Neural cell (in vitro differentiated cells): ENCODE results near the gene LDLRAD4. TPM values are rescaled to one million over a fixed set of nuclear protein-coding genes. Genes with fewer than 3 reads are reported as not detected.

Experiments
- H2AFZ ChIP-seq: fragments of 200-600, 300-800 bp; sonication (generic), shearing (Covaris generic); 2 replicates; pipeline ENCODE4 v1.6.0; 2014; ENCODE audit warnings: low read depth, mild to moderate bottlenecking, antibody characterized with exemption, low read length, moderate library complexity
- H3F3A ChIP-seq: fragments of 200-600 bp; shearing (Covaris generic); 2 replicates; pipeline ENCODE4 v1.6.1; 2016; ENCODE audit warnings: mild to moderate bottlenecking, moderate library complexity, mixed read lengths, antibody characterized with exemption, low read length; ENCODE audit not compliant: insufficient read depth, poor library complexity, severe bottlenecking
- H3K27ac ChIP-seq: fragments of 200-600, 300-800 bp; sonication (generic), shearing (Covaris generic); 2 replicates; pipeline ENCODE4 v1.5.1; 2014; ENCODE audit warnings: mild to moderate bottlenecking, low read length, moderate library complexity
- H3K27me3 ChIP-seq: fragments of 300-800, 200-600 bp; sonication (generic), shearing (Covaris generic); 2 replicates; pipeline ENCODE4 v1.6.0; 2014; ENCODE audit warnings: mild to moderate bottlenecking, low read depth, low read length, moderate library complexity; ENCODE audit not compliant: insufficient read depth
- H3K36me3 ChIP-seq: fragments of 300-800, 200-600 bp; sonication (generic), shearing (Covaris generic); 2 replicates; pipeline ENCODE4 v1.5.1; 2014; ENCODE audit warnings: mild to moderate bottlenecking, antibody characterized with exemption, low read length, moderate library complexity; ENCODE audit not compliant: insufficient read depth
- H3K4me2 ChIP-seq: fragments of 300-800, 200-600 bp; sonication (generic), shearing (Covaris generic); 2 replicates; pipeline ENCODE4 v1.6.0; 2014; ENCODE audit warnings: mild to moderate bottlenecking, low read length
- H3K4me3 ChIP-seq: fragments of 300-800, 200-600 bp; sonication (generic), shearing (Covaris generic); 2 replicates; pipeline ENCODE4 v1.5.1; 2014; ENCODE audit warnings: mild to moderate bottlenecking, low read length, moderate library complexity
- H3K79me2 ChIP-seq: fragments of 200-600 bp; shearing (Covaris generic); replicated peaks from 2 replicates; pipeline ENCODE4 v1.6.0; 2014; ENCODE audit warnings: mild to moderate bottlenecking, low read length, moderate library complexity; ENCODE audit not compliant: insufficient read depth
- H3K9ac ChIP-seq: fragments of 300-800, 200-600 bp; sonication (generic), shearing (Covaris generic); 2 replicates; pipeline ENCODE4 v1.6.1; 2016; ENCODE audit warnings: mild to moderate bottlenecking, low read length, mixed read lengths
- H3K9me2 ChIP-seq: fragments of 200-600 bp; shearing (Covaris generic); 2 replicates; pipeline ENCODE4 v1.6.1; 2016; ENCODE audit warnings: mild to moderate bottlenecking, low read length, mixed read lengths; ENCODE audit not compliant: insufficient read depth
- H3K9me3 ChIP-seq: fragments of 200-600, 300-800 bp; sonication (generic), shearing (Covaris generic); 2 replicates; pipeline ENCODE4 v1.6.1; 2016; ENCODE audit warnings: mild to moderate bottlenecking, mixed run types, low read length, moderate library complexity, mixed read lengths
- H4K20me1 ChIP-seq: fragments of 200-600 bp; shearing (Covaris generic); 2 replicates; pipeline ENCODE4 v1.6.1; 2016; ENCODE audit warnings: mild to moderate bottlenecking, mixed run types; ENCODE audit not compliant: insufficient read depth
- EP300 ChIP-seq: fragments of 450-650 bp; conservative IDR thresholded peaks from 2 replicates; pipeline ENCODE4 v1.6.1; 2014; ENCODE audit warnings: antibody characterized with exemption, mild to moderate bottlenecking, moderate library complexity; ENCODE audit not compliant: poor library complexity, severe bottlenecking
- EZH2 ChIP-seq: fragments of 200-600, 300-800 bp; shearing (Covaris generic), sonication (generic); IDR thresholded peaks from 2 replicates; pipeline ENCODE4 v1.6.1; 2014; ENCODE audit warnings: antibody characterized with exemption, low read length, borderline replicate concordance, mild to moderate bottlenecking; ENCODE audit not compliant: insufficient read depth, poor library complexity, severe bottlenecking
- MXI1 ChIP-seq: fragments of 450-650 bp; conservative IDR thresholded peaks from 2 replicates; pipeline ENCODE4 v1.6.1; 2014; ENCODE audit warnings: antibody characterized with exemption, mild to moderate bottlenecking; ENCODE audit not compliant: poor library complexity, severe bottlenecking
- POLR2AphosphoS5 ChIP-seq: IDR thresholded peaks from 2 replicates; pipeline ENCODE4 v1.6.1; 2012
- RAD21 ChIP-seq: fragments of 450-650 bp; conservative IDR thresholded peaks from 2 replicates; pipeline ENCODE4 v1.6.1; 2014; ENCODE audit warnings: antibody characterized with exemption, mild to moderate bottlenecking, moderate library complexity
- SMC3 ChIP-seq: fragments of 450-650 bp; conservative IDR thresholded peaks from 2 replicates; pipeline ENCODE4 v1.6.1; 2014; ENCODE audit warnings: antibody characterized with exemption, mild to moderate bottlenecking, moderate library complexity; ENCODE audit not compliant: poor library complexity
- polyA plus RNA-seq: library from polyadenylated mRNA; depleted of rRNA; stranded (reverse); fragments of >200 nt; gene quantifications from 2 replicates; pipeline ENCODE4 v1.2.3, GENCODE V29; 2014
- TF ChIP-seq, protein P1 (sequence below): fragments of 450-650 bp; IDR thresholded peaks from 2 replicates; pipeline ENCODE4 v1.5.1; 2014; ENCODE audit warnings: antibody characterized with exemption, mild to moderate bottlenecking, moderate library complexity; ENCODE audit not compliant: poor library complexity, severe bottlenecking
- TF ChIP-seq, protein P2 (sequence below): IDR thresholded peaks from 2 replicates; pipeline ENCODE4 v1.6.1; 2012; ENCODE audit warnings: borderline replicate concordance

The LDLRAD4 gene
- polyA plus RNA-seq, 1 donor from 2014 or later: 3.7 TPM

DNA sequence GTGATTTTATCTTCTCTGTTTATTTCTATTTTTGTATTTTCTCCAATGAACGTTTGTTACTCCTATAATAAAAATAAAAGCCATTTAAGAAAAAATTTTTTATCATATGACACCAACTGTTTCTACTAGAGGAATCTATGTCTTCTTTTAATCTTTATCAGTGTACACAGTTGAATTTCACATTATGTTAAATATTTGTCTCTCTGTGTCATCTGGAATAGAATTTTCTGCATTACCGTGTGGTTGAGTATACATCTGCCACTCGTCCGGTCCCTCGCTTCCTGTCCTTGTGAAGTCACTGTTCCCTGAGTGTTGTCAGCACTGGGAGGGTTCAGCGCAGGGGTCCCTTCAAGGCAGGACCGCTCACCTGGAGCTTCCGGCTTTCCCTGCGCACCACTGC, 99.2 kb downstream of the LDLRAD4 start:
- Histone ChIP-seq H3K4me2 (no peak overlapping the region), H4K20me1 (no peaks in the 10 kb centered on the region), H3K27ac (no peak overlapping the region), H3K9ac (no peak overlapping the region), H3K4me3 (no peak overlapping the region), H3K9me2 (no peaks in the 10 kb centered on the region), H2AFZ (no peak overlapping the region), H3K79me2 (no peaks in the 10 kb centered on the region), H3K27me3 (no peaks in the 10 kb centered on the region), H3K9me3 (peaks cover 15% of the 10 kb centered on the region), H3F3A (no peaks in the 10 kb centered on the region), H3K36me3 (no peaks in the 10 kb centered on the region)
- no peak for TF ChIP-seq MXI1
- TF ChIP-seq RAD21: no peak
- TF ChIP-seq EZH2: no peak
- TF ChIP-seq, protein P1, sequence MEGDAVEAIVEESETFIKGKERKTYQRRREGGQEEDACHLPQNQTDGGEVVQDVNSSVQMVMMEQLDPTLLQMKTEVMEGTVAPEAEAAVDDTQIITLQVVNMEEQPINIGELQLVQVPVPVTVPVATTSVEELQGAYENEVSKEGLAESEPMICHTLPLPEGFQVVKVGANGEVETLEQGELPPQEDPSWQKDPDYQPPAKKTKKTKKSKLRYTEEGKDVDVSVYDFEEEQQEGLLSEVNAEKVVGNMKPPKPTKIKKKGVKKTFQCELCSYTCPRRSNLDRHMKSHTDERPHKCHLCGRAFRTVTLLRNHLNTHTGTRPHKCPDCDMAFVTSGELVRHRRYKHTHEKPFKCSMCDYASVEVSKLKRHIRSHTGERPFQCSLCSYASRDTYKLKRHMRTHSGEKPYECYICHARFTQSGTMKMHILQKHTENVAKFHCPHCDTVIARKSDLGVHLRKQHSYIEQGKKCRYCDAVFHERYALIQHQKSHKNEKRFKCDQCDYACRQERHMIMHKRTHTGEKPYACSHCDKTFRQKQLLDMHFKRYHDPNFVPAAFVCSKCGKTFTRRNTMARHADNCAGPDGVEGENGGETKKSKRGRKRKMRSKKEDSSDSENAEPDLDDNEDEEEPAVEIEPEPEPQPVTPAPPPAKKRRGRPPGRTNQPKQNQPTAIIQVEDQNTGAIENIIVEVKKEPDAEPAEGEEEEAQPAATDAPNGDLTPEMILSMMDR: no peak
- TF ChIP-seq, protein P2, sequence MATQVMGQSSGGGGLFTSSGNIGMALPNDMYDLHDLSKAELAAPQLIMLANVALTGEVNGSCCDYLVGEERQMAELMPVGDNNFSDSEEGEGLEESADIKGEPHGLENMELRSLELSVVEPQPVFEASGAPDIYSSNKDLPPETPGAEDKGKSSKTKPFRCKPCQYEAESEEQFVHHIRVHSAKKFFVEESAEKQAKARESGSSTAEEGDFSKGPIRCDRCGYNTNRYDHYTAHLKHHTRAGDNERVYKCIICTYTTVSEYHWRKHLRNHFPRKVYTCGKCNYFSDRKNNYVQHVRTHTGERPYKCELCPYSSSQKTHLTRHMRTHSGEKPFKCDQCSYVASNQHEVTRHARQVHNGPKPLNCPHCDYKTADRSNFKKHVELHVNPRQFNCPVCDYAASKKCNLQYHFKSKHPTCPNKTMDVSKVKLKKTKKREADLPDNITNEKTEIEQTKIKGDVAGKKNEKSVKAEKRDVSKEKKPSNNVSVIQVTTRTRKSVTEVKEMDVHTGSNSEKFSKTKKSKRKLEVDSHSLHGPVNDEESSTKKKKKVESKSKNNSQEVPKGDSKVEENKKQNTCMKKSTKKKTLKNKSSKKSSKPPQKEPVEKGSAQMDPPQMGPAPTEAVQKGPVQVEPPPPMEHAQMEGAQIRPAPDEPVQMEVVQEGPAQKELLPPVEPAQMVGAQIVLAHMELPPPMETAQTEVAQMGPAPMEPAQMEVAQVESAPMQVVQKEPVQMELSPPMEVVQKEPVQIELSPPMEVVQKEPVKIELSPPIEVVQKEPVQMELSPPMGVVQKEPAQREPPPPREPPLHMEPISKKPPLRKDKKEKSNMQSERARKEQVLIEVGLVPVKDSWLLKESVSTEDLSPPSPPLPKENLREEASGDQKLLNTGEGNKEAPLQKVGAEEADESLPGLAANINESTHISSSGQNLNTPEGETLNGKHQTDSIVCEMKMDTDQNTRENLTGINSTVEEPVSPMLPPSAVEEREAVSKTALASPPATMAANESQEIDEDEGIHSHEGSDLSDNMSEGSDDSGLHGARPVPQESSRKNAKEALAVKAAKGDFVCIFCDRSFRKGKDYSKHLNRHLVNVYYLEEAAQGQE: no peak
- TF ChIP-seq SMC3: no peak
- no peak for TF ChIP-seq EP300
- TF ChIP-seq POLR2AphosphoS5: no peak

DNA sequence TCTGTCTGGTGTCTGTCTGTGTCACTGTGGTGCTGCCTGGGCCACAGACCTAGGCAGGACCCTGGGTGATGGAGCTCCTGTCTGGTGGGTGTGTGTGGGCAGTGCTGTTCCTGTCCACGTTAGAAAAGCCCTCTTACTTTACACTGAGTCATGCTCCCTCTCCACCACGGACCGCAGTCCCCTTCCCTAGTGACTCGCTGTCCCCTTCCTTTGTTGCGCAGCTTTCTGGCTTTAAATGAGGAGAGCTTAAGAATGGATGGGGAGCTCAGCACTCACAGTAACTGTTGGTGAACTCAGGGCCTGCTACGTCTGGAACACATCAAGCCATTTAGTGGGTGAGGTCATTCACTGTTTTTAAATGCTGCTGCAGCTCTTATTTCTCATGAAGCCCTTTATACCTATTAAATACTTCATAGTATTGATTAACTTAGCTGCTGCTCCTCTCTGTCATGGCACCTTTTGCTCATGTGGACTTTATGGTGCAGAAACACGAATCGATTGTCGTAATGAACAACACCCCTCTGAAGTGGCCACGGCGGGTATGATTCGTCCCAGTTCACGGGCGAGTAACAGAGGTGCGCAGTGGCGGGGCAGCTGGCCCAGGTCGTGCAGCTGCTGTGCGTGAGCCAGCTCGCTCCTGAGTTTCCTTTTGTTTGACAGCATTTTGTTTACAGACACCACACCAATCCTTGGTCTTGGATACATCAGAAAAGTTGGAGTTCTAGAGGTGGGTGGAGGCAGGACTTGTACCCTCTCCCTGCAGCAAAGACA, 100.4 kb downstream of the LDLRAD4 start:
- TF ChIP-seq, protein P1: no peak
- TF ChIP-seq EZH2 (no peak), SMC3 (no peak)
- Histone ChIP-seq H3K9me2 (no peaks in the 10 kb centered on the region), H4K20me1 (no peaks in the 10 kb centered on the region), H3F3A (no peaks in the 10 kb centered on the region), H3K27me3 (no peaks in the 10 kb centered on the region), H3K9me3 (peaks cover 15% of the 10 kb centered on the region), H3K9ac (no peak overlapping the region), H2AFZ (no peak overlapping the region), H3K27ac (no peak overlapping the region), H3K4me2 (no peak overlapping the region), H3K36me3 (no peaks in the 10 kb centered on the region), H3K4me3 (no peak overlapping the region), H3K79me2 (no peaks in the 10 kb centered on the region)
